Thyroid gland (tissue), 4 donors: Measurements from ENCODE around the gene CLDN9. TPM values are rescaled to one million over a fixed set of nuclear protein-coding genes. Genes with fewer than 3 reads are reported as not detected.

Source experiments
- DNase-seq, 2 donors: peaks; one replicate each; pipeline ENCODE4 v3.0.0-alpha.2; 2019
- H3K27ac ChIP-seq, 3 donors: fragments of 200-600 bp; sonication (generic); 1 replicate in 2 of 3; 2 replicates in 1 of 3; pipeline ENCODE4 v1.5.1; 2016 to 2019; ENCODE audit warnings: mild to moderate bottlenecking in 1 of 3, moderate library complexity in 1 of 3
- H3K27me3 ChIP-seq: fragments of 200-600 bp; sonication (generic); one replicate; pipeline ENCODE4 v1.5.1; 2019
- H3K36me3 ChIP-seq, 2 donors: fragments of 200-600 bp; sonication (generic); one replicate each; pipeline ENCODE4 v1.5.1; 2016 to 2019
- H3K4me1 ChIP-seq, 2 donors: fragments of 200-600 bp; sonication (generic); one replicate each; pipeline ENCODE4 v1.5.1; 2017 to 2019
- H3K4me3 ChIP-seq, 3 donors: fragments of 200-600 bp; sonication (generic); replicated peaks in 1 of 3; 1 replicate in 2 of 3; 2 replicates in 1 of 3; pipeline ENCODE4 v1.5.1; 2016; ENCODE audit warnings: mild to moderate bottlenecking in 1 of 3
- H3K9me3 ChIP-seq: fragments of 200-600 bp; sonication (generic); one replicate; pipeline ENCODE4 v1.5.1; 2017
- POLR2A ChIP-seq, 2 donors: fragments of 450-650 bp; IDR thresholded peaks; one replicate each; pipeline ENCODE4 v1.6.1; 2017; ENCODE audit warnings: antibody characterized with exemption in 2 of 2, mild to moderate bottlenecking in 2 of 2, moderate library complexity in 1 of 2
- WGBS, 2 donors: methylation state at CpG; one replicate each; pipeline ENCODE4 v1.1.5; 2017; 5-methylcytosine and 5-hydroxymethylcytosine counted together
- intact Hi-C: fragments of 100-400 bp; cut with DNase I; formaldehyde crosslinking; loops from one replicate; pipeline ENCODE4 v1.15.1; 2023
- total RNA-seq, 4 donors: library from RNA; depleted of rRNA; stranded (reverse); fragments of >200 nt; gene quantifications; one replicate each; pipeline ENCODE4 v1.2.3, GENCODE V29; 2016
- TF ChIP-seq, protein P1 (sequence below), 6 experiments: fragments of 200-600 bp in 3 of 6; fragments of 450-650 bp in 3 of 6; sonication (generic) in 3 of 6; IDR thresholded peaks; one replicate each; pipeline ENCODE4 v1.5.1; 2016 to 2019; ENCODE audit warnings: antibody characterized with exemption in 6 of 6, mild to moderate bottlenecking in 2 of 6, inconsistent platforms in 1 of 6, moderate library complexity in 1 of 6

Gene CLDN9
- total RNA-seq, result under 1 TPM in 1 of 4 donors, not detected in 3; 0.33 TPM

DNA sequence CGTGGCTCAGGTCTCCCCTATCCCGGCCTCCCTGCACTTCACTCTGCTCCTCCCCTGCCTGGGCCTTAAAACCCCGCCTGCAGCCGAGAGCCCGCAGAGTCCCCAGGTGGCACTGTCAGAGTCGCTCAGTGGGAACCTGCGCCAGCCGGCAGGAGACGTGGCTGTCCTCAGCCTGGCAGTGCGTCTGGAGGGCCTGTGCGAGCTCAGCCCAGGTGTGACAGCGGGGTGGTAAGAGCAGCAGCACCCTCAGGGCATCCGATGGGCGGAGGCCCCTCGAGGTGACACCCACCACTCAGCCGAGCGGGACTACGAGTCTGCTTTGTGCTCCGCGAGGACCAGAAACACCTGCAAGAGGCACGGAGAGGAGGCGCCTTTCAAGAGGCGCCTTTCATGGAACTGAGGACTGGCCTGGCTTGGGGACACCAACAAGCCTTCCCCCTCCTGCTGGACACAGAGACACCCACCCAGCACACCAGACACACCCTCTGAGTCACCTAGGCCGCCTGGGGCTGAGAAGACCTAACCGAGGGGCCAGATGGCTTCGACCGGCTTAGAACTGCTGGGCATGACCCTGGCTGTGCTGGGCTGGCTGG is at the start of gene CLDN9:
CLDN9 (plus strand) TSS at position 96 of the 593 bp plus-strand sequence; CDS start at position 536, 440 bp downstream.
- Histone ChIP-seq H3K27me3 (no peaks in the 10 kb centered on the region), H3K4me1 (peaks cover 11 to 17% of the 10 kb centered on the region in 2 donors), H3K4me3 (no peak within 1 kb of the TSS), H3K9me3 (no peaks in the 10 kb centered on the region), H3K36me3 (no peaks in the 10 kb centered on the region), H3K27ac (no peak within 1 kb of the TSS)
- DNase-seq, result peak; percentile 77 to 85
- intact Hi-C loops, result no loop called here
- peak in 1 of 2 donors; percentile 44 for TF ChIP-seq POLR2A (IDR thresholded peaks at IDR 0.05)
- TF ChIP-seq, protein P1, sequence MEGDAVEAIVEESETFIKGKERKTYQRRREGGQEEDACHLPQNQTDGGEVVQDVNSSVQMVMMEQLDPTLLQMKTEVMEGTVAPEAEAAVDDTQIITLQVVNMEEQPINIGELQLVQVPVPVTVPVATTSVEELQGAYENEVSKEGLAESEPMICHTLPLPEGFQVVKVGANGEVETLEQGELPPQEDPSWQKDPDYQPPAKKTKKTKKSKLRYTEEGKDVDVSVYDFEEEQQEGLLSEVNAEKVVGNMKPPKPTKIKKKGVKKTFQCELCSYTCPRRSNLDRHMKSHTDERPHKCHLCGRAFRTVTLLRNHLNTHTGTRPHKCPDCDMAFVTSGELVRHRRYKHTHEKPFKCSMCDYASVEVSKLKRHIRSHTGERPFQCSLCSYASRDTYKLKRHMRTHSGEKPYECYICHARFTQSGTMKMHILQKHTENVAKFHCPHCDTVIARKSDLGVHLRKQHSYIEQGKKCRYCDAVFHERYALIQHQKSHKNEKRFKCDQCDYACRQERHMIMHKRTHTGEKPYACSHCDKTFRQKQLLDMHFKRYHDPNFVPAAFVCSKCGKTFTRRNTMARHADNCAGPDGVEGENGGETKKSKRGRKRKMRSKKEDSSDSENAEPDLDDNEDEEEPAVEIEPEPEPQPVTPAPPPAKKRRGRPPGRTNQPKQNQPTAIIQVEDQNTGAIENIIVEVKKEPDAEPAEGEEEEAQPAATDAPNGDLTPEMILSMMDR (IDR thresholded peaks at IDR 0.05), result peak in 2 of 6 experiments; percentile 9 to 14
- 20 to 42% methylated on average over 8 to 14 of the region's 27 CpGs for WGBS, 2 donors

DNA sequence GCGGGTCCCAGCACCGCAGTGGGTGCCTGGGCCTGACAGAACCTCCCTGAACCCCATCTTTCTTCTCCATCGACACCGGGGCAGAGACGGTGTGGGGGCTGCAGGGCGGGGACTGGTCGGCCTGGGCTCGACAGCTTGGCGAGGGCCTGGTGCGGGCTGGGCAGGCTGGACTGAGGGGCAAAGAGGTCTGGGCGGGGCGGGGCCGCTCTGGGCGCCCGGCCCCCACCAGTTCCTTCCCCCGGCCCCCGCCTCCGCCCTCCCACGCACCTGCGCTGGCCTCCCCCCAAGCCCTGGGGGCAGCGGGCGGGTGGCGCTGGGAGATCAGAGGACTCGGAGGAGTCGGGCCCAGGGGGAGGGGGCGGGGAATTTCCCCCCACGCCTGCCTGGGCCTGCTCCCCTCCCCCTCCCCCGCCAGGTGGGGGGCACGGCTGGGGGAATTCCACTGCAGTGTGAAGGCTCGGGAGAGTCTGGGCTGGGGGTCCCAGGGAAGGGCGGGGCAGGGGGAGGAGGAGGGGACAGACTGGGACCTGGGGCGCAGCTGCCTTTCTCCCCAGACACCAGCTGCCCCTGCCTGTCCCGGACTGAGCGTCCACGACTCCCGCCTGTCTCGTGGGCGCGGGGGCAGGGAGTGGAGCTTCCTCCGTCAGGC is 49.5 kb upstream of the CLDN9 start:
- peaks cover 47% of the 10 kb centered on the region for H3K27me3 ChIP-seq
- TF ChIP-seq, protein P1 (IDR thresholded peaks at IDR 0.05), result no peak
- no peak for TF ChIP-seq POLR2A (IDR thresholded peaks at IDR 0.05)
- H3K4me1 ChIP-seq, result peaks cover 28 to 40% of the 10 kb centered on the region in 2 donors
- 10 to 15% methylated on average over 2 to 4 of the region's 40 CpGs for WGBS, 2 donors
- intact Hi-C loops, result no loop called here
- no peak for DNase-seq
- no peaks in the 10 kb centered on the region for H3K9me3 ChIP-seq
- H3K36me3 ChIP-seq, result no peaks in the 10 kb centered on the region
- H3K27ac ChIP-seq, result no peak overlapping the region
- no peak overlapping the region for H3K4me3 ChIP-seq

DNA sequence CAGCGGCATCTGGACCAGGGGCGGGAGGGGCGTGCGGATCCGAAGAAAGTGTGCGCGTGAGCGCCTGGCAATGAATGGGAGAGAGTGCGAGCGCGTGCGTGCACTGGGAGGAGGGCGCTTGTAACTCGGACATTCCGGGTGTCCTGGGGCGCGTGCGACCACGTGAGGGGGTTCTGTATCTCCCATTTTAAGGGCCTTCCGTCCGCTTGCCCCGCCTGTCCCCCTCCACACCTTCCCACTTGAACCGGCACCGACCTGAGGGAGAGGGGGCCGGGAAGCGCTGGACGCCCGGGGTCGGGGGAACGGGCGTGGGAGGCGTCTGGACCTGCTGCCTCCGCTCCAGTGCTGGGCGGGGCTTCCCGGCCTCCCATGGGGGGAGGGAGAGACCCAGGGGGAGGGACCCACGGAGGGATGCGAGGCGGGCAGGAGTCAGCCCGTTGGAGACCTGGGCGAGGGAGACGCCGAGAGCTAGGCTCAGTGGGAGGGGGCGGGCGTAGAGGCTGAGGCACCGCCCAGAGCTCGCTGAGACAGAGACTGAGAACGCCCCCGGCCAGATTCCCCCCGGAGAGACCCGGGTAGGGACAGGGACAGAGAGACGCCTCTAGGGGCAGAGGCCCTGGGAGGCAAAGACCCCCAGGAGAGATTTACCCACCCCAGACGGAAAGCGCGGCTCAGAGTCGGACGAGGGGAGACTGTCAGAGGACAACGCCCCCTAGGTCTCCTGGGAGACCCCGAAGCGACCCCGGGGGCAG is 48.8 kb upstream of the CLDN9 start, which contains the start of gene KREMEN2:
KREMEN2 (plus strand) TSS at position 553 of the 752 bp plus-strand sequence. CDS start 246 bp downstream, outside the sequence.
- H3K27me3 ChIP-seq, result peaks cover 47% of the 10 kb centered on the region
- H3K9me3 ChIP-seq, result no peaks in the 10 kb centered on the region
- WGBS, 2 donors, result 0 to 1% methylated on average over 32 to 38 of the region's 60 CpGs
- no peak within 1 kb of the TSS for H3K27ac ChIP-seq
- no peak for TF ChIP-seq POLR2A (IDR thresholded peaks at IDR 0.05)
- TF ChIP-seq, protein P1 (IDR thresholded peaks at IDR 0.05), result no peak
- peak within 1 kb of the TSS in 1 of 3 donors; percentile 17 for H3K4me3 ChIP-seq
- intact Hi-C loops, result no loop called here
- no peaks in the 10 kb centered on the region for H3K36me3 ChIP-seq
- H3K4me1 ChIP-seq, result peaks cover 34 to 47% of the 10 kb centered on the region in 2 donors
- DNase-seq, result no peak

- H3K4me1 ChIP-seq, result peaks cover 37 to 49% of the 10 kb centered on the region in 2 donors
- WGBS, 2 donors, result 0% methylated on average over 3 to 6 of the region's 68 CpGs
- TF ChIP-seq, protein P1 (IDR thresholded peaks at IDR 0.05), result no peak
- TF ChIP-seq POLR2A (IDR thresholded peaks at IDR 0.05), result no peak
- H3K9me3 ChIP-seq, result no peaks in the 10 kb centered on the region
- intact Hi-C loops, result no loop called here
- peaks cover 47% of the 10 kb centered on the region for H3K27me3 ChIP-seq
- DNase-seq, result peak; percentile 20 to 23
- H3K36me3 ChIP-seq, result no peaks in the 10 kb centered on the region
- H3K4me3 ChIP-seq, result peak overlapping the region in 1 of 3 donors; percentile 17
- H3K27ac ChIP-seq, result no peak overlapping the region
Measured at GRCh38 chr16:2964475-2965336, 48.0 kb upstream of the CLDN9 start.
